ENCODE results near the gene TIGD1.
"Not testable (repeated sequence)": the region's sequence is repeated elsewhere in the genome, so short reads cannot be mapped to it uniquely, and the experiment has no call there.

Gene TIGD1

DNA sequence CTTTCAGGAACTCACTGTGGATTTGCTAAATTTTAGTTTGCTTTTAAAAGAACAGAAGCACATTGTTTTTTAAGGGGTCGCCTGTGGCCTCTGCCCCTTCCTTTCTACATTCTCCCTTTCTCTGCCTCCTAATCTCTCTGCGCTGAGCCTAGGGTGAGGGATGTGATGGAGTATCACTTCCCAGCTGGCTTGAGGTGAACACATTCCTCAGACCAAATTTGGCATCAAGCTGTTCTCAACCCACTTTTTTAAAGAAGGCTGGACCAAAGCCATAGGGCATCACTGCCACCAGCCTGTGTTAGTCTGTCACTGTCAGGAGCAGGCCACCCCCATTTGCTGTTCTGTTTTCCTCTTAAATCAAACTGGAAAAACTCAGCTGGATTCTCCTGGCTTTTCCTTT is 27.5 kb upstream of the TIGD1 start:
- Mint-ChIP-seq H3K27ac (no peak overlapping the region), H3K9me3 (no peaks in the 10 kb centered on the region), H3K4me3 (no peak overlapping the region), H3K27me3 (ENCODE audit: low read depth) (no peaks in the 10 kb centered on the region), H3K4me1 (ENCODE audit: low read depth) (peaks cover 13% of the 10 kb centered on the region), H3K36me3 (ENCODE audit: low read depth) (peaks cover 47% of the 10 kb centered on the region)
- DNase-seq (ENCODE audit: low spot score): no peak

DNA sequence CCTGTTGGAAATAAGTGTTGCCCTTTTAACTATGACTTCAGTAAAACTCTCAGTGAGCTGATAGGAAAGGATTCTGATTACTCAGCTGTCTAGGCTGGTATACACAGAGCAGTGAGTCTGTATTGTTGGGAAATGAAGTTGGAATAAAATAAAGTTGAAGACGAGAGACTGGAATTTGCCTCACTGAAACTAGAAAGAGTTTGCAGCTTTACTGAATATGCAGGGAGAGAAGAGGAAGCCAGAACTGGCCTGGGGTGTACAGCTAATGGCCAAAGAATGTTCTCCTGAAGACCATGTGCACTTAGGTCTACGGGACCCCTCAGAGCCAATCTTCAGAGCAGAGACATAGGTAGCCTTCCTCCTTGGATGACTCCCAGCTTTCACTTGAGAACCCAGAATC is 26.6 kb upstream of the TIGD1 start:
- no peaks in the 10 kb centered on the region for H3K27me3 Mint-ChIP-seq (ENCODE audit: low read depth)
- H3K27ac Mint-ChIP-seq: no peak overlapping the region
- H3K4me1 Mint-ChIP-seq (ENCODE audit: low read depth): peaks cover 13% of the 10 kb centered on the region
- peaks cover 44% of the 10 kb centered on the region for H3K36me3 Mint-ChIP-seq (ENCODE audit: low read depth)
- DNase-seq (ENCODE audit: low spot score): no peak
- no peaks in the 10 kb centered on the region for H3K9me3 Mint-ChIP-seq
- no peak overlapping the region for H3K4me3 Mint-ChIP-seq

DNA sequence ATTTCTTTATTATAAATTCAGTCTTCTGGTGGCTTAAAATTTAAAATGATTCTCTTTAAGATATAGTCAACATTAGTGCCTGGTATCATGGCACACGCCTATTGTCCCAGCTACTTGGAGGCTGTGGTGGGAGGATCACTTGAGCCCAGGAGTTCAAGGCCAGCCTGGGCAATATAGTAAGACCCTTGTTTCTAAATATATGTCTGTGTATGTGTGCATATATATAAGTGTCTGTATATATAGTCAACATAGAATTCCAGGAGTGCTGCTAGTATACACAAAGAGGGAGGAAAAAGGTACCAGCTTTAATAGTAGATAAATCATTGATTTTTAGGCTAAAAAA is 25.0 kb upstream of the TIGD1 start:
- DNase-seq (ENCODE audit: low spot score): no peak
- H3K27me3 Mint-ChIP-seq (ENCODE audit: low read depth): no peaks in the 10 kb centered on the region
- H3K4me1 Mint-ChIP-seq (ENCODE audit: low read depth): peaks cover 7% of the 10 kb centered on the region
- H3K9me3 Mint-ChIP-seq: no peaks in the 10 kb centered on the region
- peaks cover 35% of the 10 kb centered on the region for H3K36me3 Mint-ChIP-seq (ENCODE audit: low read depth)
- H3K27ac Mint-ChIP-seq: no peak overlapping the region
- H3K4me3 Mint-ChIP-seq: no peak overlapping the region

DNA sequence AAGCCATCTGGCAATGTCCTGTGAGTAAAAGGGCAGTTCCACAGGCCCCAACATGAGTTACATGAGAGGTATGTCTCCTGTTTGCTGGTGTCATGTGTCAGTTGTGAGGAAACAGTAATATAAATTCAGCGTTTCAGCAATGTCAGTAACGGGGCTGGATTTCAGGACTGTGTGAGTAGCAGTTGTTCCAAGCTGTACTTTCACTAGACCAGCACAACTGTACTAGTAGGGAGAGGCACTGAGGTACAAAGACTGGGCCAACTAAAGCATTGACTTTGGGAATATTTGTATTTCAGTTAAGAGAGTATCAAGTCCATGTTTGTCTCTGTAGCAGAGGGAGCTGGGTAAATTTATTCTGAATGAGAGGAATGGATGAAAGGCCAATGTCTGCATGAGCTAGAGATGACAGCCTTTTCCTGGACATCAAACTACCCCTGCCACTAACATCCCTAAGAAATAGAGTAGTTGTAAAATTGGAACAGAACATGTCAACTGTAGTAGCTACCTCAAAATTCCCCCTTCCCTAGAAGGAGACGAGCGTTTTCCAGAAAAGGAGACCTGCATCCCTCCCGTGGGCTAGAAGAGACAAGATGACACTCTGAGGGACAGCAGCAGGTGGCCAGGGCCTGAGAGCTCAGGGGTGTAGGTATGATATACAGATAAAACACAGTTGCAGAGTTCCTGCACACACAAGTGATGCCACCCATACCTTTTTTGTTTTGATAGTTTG is 24.5 kb upstream of the TIGD1 start:
- peaks cover 2% of the 10 kb centered on the region for H3K4me1 Mint-ChIP-seq (ENCODE audit: low read depth)
- H3K4me3 Mint-ChIP-seq: no peak overlapping the region
- no peak overlapping the region for H3K27ac Mint-ChIP-seq
- H3K9me3 Mint-ChIP-seq: no peaks in the 10 kb centered on the region
- H3K36me3 Mint-ChIP-seq (ENCODE audit: low read depth): peaks cover 36% of the 10 kb centered on the region
- H3K27me3 Mint-ChIP-seq (ENCODE audit: low read depth): no peaks in the 10 kb centered on the region
- no peak for DNase-seq (ENCODE audit: low spot score)

DNA sequence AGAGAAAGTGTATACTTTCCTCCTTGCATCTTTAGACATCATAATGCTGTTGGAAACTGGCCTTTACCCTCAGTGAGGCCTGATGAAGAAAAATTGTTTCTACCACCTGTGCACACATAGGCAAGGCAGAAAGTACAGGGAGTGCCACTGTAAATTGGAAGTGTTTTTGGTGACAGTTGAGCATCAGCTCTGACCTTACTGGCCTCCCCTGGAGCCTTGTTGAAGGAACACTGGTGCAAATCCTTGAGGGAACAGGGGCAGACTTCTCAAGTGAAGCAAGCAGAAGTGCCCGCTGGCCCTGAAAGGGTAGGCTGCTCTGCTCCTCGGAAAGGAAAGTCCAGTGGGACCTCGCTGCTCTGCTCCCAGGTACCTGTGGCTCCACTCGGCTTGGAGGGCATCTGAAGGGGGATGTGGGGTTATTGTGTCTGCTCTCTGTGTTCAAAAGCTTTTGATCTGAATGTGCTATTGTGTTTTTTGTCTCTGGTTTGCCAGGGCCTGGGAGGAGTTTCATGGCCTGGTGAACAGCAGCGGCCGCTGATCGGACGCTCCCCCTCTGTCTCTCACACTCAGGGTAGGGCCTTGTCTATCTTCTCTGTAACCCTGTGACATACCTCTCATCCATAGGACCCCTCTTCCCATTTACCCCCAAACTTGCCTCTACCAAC is 23.5 kb upstream of the TIGD1 start:
- no peaks in the 10 kb centered on the region for H3K4me1 Mint-ChIP-seq (ENCODE audit: low read depth)
- H3K27ac Mint-ChIP-seq: no peak overlapping the region
- H3K27me3 Mint-ChIP-seq (ENCODE audit: low read depth): no peaks in the 10 kb centered on the region
- H3K9me3 Mint-ChIP-seq: no peaks in the 10 kb centered on the region
- no peak overlapping the region for H3K4me3 Mint-ChIP-seq
- peaks cover 38% of the 10 kb centered on the region for H3K36me3 Mint-ChIP-seq (ENCODE audit: low read depth)
- no peak for DNase-seq (ENCODE audit: low spot score)

DNA sequence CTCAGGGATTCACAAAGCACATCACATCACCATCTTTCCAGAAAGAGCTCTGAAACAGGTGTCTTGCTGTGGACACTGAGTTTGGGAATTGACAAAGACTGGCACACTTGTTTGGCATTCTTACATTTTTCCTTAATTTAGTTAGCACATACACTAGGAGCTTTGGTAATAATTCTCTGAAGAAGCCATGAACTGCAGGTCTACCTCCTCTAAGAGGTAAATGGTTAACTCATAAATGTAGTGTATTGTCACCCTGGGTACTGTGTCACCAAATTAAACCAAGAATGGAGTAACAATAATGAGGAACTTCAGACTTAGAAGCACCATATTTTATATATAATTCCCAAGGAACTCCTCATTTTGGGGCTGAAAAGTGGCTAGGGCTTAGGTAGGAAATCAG is 22.7 kb upstream of the TIGD1 start:
- H3K4me3 Mint-ChIP-seq: no peak overlapping the region
- DNase-seq (ENCODE audit: low spot score): no peak
- no peaks in the 10 kb centered on the region for H3K9me3 Mint-ChIP-seq
- no peaks in the 10 kb centered on the region for H3K4me1 Mint-ChIP-seq (ENCODE audit: low read depth)
- peaks cover 42% of the 10 kb centered on the region for H3K36me3 Mint-ChIP-seq (ENCODE audit: low read depth)
- no peak overlapping the region for H3K27ac Mint-ChIP-seq
- no peaks in the 10 kb centered on the region for H3K27me3 Mint-ChIP-seq (ENCODE audit: low read depth)

DNA sequence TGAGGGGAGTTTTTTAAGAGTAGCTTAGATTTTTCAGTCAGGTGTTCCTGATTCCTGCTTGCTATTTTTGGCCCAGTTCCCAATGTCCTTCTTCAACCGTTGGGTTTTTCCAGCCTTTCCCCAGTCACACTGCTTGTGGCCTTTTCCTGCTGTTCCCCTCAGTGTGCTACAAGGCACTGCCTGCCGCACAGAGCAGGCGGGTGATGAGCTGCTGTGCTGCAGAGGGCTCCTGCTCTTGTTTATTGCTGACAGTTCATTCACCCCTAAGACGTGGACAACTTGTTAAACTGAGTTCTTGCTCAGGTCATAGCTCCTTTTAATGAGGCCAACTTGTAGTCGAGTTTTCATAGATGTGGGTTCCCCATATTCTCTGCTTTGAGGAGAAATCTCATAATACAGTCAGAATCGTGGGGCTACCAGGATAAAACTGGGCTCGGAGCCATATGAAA is 20.7 kb upstream of the TIGD1 start:
- Mint-ChIP-seq H3K4me3 (no peak overlapping the region), H3K4me1 (ENCODE audit: low read depth) (no peaks in the 10 kb centered on the region), H3K9me3 (no peaks in the 10 kb centered on the region), H3K36me3 (ENCODE audit: low read depth) (peaks cover 47% of the 10 kb centered on the region), H3K27me3 (ENCODE audit: low read depth) (no peaks in the 10 kb centered on the region), H3K27ac (no peak overlapping the region)
- no peak for DNase-seq (ENCODE audit: low spot score)

DNA sequence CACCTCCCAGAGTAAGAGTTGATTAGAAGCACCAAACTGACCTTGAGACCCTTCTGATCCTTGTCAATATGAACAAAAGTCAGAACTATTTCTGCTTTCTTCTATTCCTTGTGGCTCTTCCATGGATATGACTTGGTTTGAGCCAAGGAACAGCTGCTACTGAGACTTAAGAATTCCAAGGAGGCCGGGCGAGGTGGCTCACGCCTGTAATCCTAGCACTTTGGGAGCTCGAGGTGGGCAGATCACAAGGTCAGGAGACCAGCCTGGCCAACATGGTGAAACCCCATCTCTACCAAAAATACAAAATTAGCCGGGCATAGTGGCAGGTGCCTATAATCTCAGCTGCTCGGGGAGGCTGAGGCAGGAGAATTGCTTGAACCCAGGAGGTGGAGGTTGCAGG is 20.1 kb upstream of the TIGD1 start:
- H3K27ac Mint-ChIP-seq; H3K4me3 Mint-ChIP-seq; DNase-seq (ENCODE audit: low spot score); H3K27me3 Mint-ChIP-seq (ENCODE audit: low read depth); H3K4me1 Mint-ChIP-seq (ENCODE audit: low read depth); H3K9me3 Mint-ChIP-seq: not testable (repeated sequence)
- H3K36me3 Mint-ChIP-seq (ENCODE audit: low read depth): peaks cover 52% of the 10 kb centered on the region

DNA sequence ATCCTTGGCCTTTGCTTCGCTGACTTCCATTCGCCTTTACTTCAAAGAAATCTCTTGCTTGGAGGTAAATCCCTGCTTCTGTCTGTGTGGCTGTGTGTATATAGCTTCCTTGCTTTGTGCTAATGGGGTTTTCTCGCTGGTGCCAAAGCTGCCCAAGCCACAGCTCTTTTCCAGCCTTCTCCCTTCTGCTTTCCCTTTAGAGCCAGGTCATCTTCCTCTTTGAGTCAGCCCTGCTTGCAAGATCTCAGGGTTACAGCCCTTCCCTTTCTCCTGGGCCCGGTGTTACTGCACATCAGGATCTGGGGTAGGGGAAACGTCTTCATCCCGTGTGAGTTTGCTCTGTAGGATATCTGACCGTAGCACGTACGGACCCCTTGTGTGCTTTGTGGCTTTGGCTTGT is 19.2 kb upstream of the TIGD1 start:
- no peaks in the 10 kb centered on the region for H3K9me3 Mint-ChIP-seq
- H3K4me1 Mint-ChIP-seq (ENCODE audit: low read depth): no peaks in the 10 kb centered on the region
- H3K4me3 Mint-ChIP-seq: no peak overlapping the region
- no peak overlapping the region for H3K27ac Mint-ChIP-seq
- H3K36me3 Mint-ChIP-seq (ENCODE audit: low read depth): peaks cover 52% of the 10 kb centered on the region
- DNase-seq (ENCODE audit: low spot score): no peak
- no peaks in the 10 kb centered on the region for H3K27me3 Mint-ChIP-seq (ENCODE audit: low read depth)

DNA sequence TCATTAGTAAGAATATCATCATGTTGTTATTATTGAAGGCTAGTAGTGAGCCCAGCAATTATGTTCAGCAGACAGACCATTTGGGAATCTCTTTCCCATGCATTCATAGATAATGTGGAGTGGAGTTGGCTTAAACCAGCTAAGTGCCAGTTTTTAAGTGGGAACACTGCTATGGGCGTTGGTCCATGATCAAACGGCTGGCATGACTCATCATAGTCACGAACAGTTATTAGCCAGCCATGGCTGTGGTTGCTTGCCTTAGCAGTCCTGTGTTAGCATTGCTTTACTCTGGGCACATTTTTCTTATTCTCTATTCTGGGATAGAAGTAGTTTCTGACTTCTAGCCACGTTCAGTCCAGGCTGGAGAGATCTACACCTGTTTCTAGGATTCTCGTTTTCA is 17.8 kb upstream of the TIGD1 start:
- DNase-seq (ENCODE audit: low spot score): no peak
- no peaks in the 10 kb centered on the region for H3K9me3 Mint-ChIP-seq
- no peak overlapping the region for H3K27ac Mint-ChIP-seq
- H3K36me3 Mint-ChIP-seq (ENCODE audit: low read depth): peaks cover 57% of the 10 kb centered on the region
- H3K27me3 Mint-ChIP-seq (ENCODE audit: low read depth): no peaks in the 10 kb centered on the region
- no peak overlapping the region for H3K4me3 Mint-ChIP-seq
- peaks cover 5% of the 10 kb centered on the region for H3K4me1 Mint-ChIP-seq (ENCODE audit: low read depth)

DNA sequence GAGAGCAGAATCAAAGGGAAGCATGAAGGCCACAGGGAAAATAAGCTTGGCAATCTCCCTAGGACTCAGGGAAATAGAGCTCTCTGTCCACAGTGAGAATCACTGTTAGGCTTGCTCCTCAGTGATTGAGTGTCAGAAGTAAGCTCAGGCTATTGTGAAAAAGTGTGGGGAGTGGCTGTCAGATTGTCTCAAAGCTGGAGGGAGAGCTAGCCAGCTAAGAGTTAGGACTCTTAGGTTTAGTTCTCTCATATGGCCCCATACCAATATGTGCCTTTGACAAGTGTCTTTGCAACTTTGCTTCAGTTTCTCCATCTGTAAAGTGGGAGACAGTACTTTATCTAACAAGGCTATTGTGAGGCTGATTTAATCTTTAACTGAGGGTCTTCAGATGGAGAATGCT is 17.4 kb upstream of the TIGD1 start:
- peaks cover 58% of the 10 kb centered on the region for H3K36me3 Mint-ChIP-seq (ENCODE audit: low read depth)
- H3K27ac Mint-ChIP-seq: no peak overlapping the region
- H3K27me3 Mint-ChIP-seq (ENCODE audit: low read depth): no peaks in the 10 kb centered on the region
- H3K4me1 Mint-ChIP-seq (ENCODE audit: low read depth): peaks cover 8% of the 10 kb centered on the region
- H3K9me3 Mint-ChIP-seq: no peaks in the 10 kb centered on the region
- H3K4me3 Mint-ChIP-seq: no peak overlapping the region
- no peak for DNase-seq (ENCODE audit: low spot score)

DNA sequence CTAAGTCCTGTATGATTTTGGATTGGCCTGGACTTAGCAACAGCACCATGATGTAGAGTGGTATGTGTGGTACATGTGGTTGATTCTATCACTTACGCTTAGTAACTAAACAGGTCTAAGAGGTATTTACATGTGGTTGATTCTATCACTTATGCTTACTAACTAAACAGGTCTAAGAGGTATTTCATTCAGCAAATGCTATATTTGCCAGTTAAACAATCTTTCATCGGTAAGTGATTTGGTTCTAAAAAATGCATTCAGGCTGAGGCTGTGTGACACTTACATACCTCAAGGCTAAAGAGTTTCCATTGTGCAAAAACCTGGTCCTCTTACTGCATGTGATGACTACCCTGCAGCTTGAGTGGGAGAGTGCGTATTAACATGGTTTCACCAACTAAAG is 13.2 kb upstream of the TIGD1 start:
- no peak for DNase-seq (ENCODE audit: low spot score)
- Mint-ChIP-seq H3K27ac (no peak overlapping the region), H3K36me3 (ENCODE audit: low read depth) (peaks cover 65% of the 10 kb centered on the region), H3K27me3 (ENCODE audit: low read depth) (no peaks in the 10 kb centered on the region), H3K9me3 (no peaks in the 10 kb centered on the region), H3K4me1 (ENCODE audit: low read depth) (peaks cover 8% of the 10 kb centered on the region), H3K4me3 (no peak overlapping the region)

DNA sequence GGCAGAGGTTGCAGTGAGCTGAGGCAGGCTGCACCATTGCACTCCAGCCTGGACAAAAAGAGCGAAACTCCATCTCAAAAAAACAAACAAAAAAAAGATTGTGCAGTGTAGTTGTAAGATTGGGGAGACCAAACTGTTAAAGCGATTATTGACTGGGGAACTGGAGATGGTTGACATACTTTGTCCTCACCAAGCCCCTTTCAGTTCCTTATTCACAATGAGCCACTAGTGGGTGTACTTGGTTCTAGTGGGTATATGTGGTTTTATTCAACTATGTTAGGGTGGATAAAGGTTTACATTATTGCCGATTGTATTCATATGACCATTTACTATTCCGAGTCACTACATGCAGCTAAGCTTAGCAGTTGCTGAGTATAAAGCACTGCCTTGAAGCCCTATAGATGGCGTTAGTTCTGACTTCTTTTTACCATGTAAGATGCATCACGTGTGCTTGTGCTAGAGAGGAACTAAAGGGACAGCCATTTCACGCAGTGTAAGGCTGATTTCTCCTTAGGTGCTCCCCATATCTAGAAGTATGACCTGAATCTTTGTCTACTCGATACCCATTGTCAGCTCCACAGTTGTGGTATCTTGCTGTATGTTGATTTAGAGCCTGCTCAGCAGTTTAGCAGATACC is 12.3 kb upstream of the TIGD1 start:
- Mint-ChIP-seq H3K4me3 (no peak overlapping the region), H3K36me3 (ENCODE audit: low read depth) (peaks cover 61% of the 10 kb centered on the region), H3K27ac (no peak overlapping the region), H3K27me3 (ENCODE audit: low read depth) (no peaks in the 10 kb centered on the region), H3K9me3 (no peaks in the 10 kb centered on the region), H3K4me1 (ENCODE audit: low read depth) (peaks cover 8% of the 10 kb centered on the region)
- no peak for DNase-seq (ENCODE audit: low spot score)

DNA sequence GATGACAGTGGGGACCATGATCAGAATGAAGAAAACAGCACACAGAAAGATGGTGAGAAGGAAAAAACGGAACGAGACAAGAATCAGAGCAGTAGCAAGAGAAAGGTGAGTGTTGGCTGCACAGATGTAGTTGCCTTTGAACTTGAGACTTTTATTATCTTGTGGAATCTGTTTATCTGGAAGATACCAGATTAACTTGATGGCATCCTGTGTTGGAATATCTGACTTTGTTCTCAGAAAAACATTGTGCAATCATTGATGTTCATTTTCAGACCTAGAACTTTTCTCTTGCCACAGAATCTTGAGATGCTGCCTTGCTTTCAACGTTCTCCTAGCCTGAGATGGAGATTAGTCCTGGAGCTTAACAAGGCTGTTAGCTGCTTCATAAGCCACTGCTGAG is 6.1 kb upstream of the TIGD1 start:
- peak overlapping the region; percentile 16 for H3K4me3 Mint-ChIP-seq
- peaks cover 62% of the 10 kb centered on the region for H3K36me3 Mint-ChIP-seq (ENCODE audit: low read depth)
- DNase-seq (ENCODE audit: low spot score): no peak
- peak overlapping the region; percentile 59 for H3K27ac Mint-ChIP-seq
- no peaks in the 10 kb centered on the region for H3K9me3 Mint-ChIP-seq
- peaks cover 42% of the 10 kb centered on the region for H3K4me1 Mint-ChIP-seq (ENCODE audit: low read depth)
- H3K27me3 Mint-ChIP-seq (ENCODE audit: low read depth): no peaks in the 10 kb centered on the region

Data from T-helper 2 cell treated with Interferon-gamma antibody and Interleukin-4, amounts not matched to agents 5 μg/mL and 100 μg/mL, for 36 hours (primary cell).